Measurements from ENCODE around the gene KCNK16. TPM values are rescaled to one million over a fixed set of nuclear protein-coding genes. Genes with fewer than 3 reads are reported as not detected.

The KCNK16 gene
- total RNA-seq (2013): not detected
- polyA plus RNA-seq (not detected), polyA minus RNA-seq (not detected in 2 replicates), total RNA-seq (0 to 0.37 (median 0) reads per million in 11 experiments)

DNA sequence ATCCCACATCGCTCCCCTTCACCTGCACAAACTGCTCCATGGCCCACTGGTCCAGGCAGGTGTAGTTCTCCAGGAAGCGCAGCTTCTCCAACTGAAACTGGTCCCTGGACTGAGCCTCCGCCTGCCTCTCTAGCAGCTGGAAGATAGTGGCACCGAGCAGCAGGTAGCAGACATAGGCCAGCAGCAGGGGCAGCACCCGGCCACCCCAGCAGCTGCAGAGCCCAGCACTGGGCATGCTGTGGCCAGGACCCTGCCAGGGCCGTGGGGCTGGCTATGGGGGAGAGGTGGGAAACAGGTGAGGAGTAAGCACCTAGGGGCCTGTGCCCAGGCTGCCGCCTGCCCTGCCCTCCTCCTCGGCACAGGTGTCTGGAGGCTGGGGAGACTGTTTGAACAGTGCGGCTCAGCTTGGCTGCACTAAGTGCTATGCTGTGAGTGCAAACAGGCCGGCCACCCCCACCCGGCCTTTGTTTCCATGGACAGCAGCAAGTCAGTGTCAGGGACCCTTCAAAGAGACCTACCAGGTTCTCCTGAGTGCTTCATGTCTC, at the start of gene KCNK16:
Gene KCNK16 (minus strand): TSS at position 397 of the 545 bp plus-strand sequence. CDS start 162 bp downstream, at position 235.
- Histone ChIP-seq H4K20me1 (ENCODE audit: insufficient read depth, low read length) (no peaks in the 10 kb centered on the region), H3K4me2 (replicated peaks; ENCODE audit: extremely low read depth, low read length, poor library complexity, severe bottlenecking) (no peak within 1 kb of the TSS), H3K9me3 (replicated peaks in 1 of 2; ENCODE audit: control insufficient read depth in 1 of 2, insufficient read depth in 1 of 2, low read length in 2 of 2) (no peaks in the 10 kb centered on the region), H2AFZ (ENCODE audit: insufficient read depth, low read depth, low read length, poor library complexity, severe bottlenecking) (no peak within 1 kb of the TSS), H3K9ac (ENCODE audit: insufficient read depth, low read length, poor library complexity, severe bottlenecking) (no peak within 1 kb of the TSS), H3K4me1 (ENCODE audit: control insufficient read depth in 1 of 2, insufficient read depth in 2 of 2, low read length in 2 of 2) (no peaks in the 10 kb centered on the region), H3K79me2 (ENCODE audit: insufficient read depth, low read length) (no peaks in the 10 kb centered on the region), H3K4me3 (replicated peaks in 1 of 3; ENCODE audit: low read depth in 2 of 3, low read length in 3 of 3) (no peak within 1 kb of the TSS), H3K27me3 (ENCODE audit: control insufficient read depth in 2 of 2, insufficient read depth in 2 of 2, low read length in 2 of 2) (no peaks in the 10 kb centered on the region), H3K36me3 (replicated peaks in 1 of 2; ENCODE audit: control insufficient read depth in 1 of 2, insufficient read depth in 2 of 2, low read length in 2 of 2) (no peaks in the 10 kb centered on the region), H3K27ac (ENCODE audit: low read depth in 1 of 2, low read length in 2 of 2) (no peak within 1 kb of the TSS)
- Mint-ChIP-seq H3K27ac (no peak within 1 kb of the TSS), H3K27me3 (ENCODE audit: low read depth in 3 of 3) (peaks cover 9 to 28% (median 23%) of the 10 kb centered on the region in 3 donors), H3K4me3 (no peak within 1 kb of the TSS), H3K4me1 (peaks cover 6% of the 10 kb centered on the region), H3K36me3 (no peaks in the 10 kb centered on the region), H3K9me3 (peaks cover 0 to 3% (median 0%) of the 10 kb centered on the region in 7 donors)
- WGBS (ENCODE audit: insufficient coverage): 92% methylated on average over 11 of the region's 11 CpGs
- TF ChIP-seq, protein P1, sequence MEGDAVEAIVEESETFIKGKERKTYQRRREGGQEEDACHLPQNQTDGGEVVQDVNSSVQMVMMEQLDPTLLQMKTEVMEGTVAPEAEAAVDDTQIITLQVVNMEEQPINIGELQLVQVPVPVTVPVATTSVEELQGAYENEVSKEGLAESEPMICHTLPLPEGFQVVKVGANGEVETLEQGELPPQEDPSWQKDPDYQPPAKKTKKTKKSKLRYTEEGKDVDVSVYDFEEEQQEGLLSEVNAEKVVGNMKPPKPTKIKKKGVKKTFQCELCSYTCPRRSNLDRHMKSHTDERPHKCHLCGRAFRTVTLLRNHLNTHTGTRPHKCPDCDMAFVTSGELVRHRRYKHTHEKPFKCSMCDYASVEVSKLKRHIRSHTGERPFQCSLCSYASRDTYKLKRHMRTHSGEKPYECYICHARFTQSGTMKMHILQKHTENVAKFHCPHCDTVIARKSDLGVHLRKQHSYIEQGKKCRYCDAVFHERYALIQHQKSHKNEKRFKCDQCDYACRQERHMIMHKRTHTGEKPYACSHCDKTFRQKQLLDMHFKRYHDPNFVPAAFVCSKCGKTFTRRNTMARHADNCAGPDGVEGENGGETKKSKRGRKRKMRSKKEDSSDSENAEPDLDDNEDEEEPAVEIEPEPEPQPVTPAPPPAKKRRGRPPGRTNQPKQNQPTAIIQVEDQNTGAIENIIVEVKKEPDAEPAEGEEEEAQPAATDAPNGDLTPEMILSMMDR (IDR thresholded peaks at IDR 0.05): no peak
- DNase-seq: no peak
- intact Hi-C loops (cut with micrococcal nuclease): no loop called here

DNA sequence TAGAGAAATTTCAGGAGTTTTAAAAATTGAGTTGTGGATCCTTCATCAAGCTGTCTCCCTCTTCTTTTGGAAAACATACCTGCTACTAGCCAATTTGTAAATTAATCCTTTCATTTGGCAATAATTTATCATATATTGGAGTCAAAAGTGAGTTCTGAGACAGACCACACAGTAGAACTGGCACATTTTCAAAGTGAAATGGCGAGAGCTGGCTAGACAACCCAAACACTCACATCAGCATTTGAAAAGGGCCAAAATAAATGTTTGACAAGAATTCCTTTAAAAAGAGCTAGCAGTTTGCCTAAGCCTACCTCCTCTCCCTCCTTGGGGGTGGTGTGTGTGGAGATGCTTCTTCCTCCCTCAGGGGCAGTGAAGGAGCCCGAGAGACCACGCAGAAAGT, 47.9 kb upstream of the KCNK16 start:
- Histone ChIP-seq H3K9me3 (replicated peaks in 1 of 2; ENCODE audit: control insufficient read depth in 1 of 2, insufficient read depth in 1 of 2, low read length in 2 of 2) (no peaks in the 10 kb centered on the region), H3K9ac (ENCODE audit: insufficient read depth, low read length, poor library complexity, severe bottlenecking) (no peak overlapping the region), H2AFZ (ENCODE audit: insufficient read depth, low read depth, low read length, poor library complexity, severe bottlenecking) (no peak overlapping the region), H3K27ac (ENCODE audit: low read depth in 1 of 2, low read length in 2 of 2) (no peak overlapping the region), H3K36me3 (replicated peaks in 1 of 2; ENCODE audit: control insufficient read depth in 1 of 2, insufficient read depth in 2 of 2, low read length in 2 of 2) (no peaks in the 10 kb centered on the region), H3K27me3 (ENCODE audit: control insufficient read depth in 2 of 2, insufficient read depth in 2 of 2, low read length in 2 of 2) (no peaks in the 10 kb centered on the region), H4K20me1 (ENCODE audit: insufficient read depth, low read length) (no peaks in the 10 kb centered on the region), H3K4me1 (ENCODE audit: control insufficient read depth in 1 of 2, insufficient read depth in 2 of 2, low read length in 2 of 2) (no peaks in the 10 kb centered on the region), H3K4me3 (replicated peaks in 1 of 3; ENCODE audit: low read depth in 2 of 3, low read length in 3 of 3) (no peak overlapping the region), H3K4me2 (replicated peaks; ENCODE audit: extremely low read depth, low read length, poor library complexity, severe bottlenecking) (no peak overlapping the region), H3K79me2 (ENCODE audit: insufficient read depth, low read length) (no peaks in the 10 kb centered on the region)
- peaks cover 2 to 4% (median 4%) of the 10 kb centered on the region in 3 donors for H3K27me3 Mint-ChIP-seq (ENCODE audit: low read depth in 3 of 3)
- no CpG with 5 or more reads among the region's 3 CpGs for WGBS (ENCODE audit: insufficient coverage)
- TF ChIP-seq, protein P1 (IDR thresholded peaks at IDR 0.05): no peak
- no peaks in the 10 kb centered on the region for H3K36me3 Mint-ChIP-seq
- intact Hi-C loops (cut with micrococcal nuclease): no loop called here
- no peak for DNase-seq
- H3K9me3 Mint-ChIP-seq: peaks cover 0 to 2% (median 0%) of the 10 kb centered on the region in 7 donors
- no peak overlapping the region for H3K4me3 Mint-ChIP-seq
- H3K4me1 Mint-ChIP-seq: no peaks in the 10 kb centered on the region
- no peak overlapping the region for H3K27ac Mint-ChIP-seq
